8988T (cell line): ENCODE measurements around the gene GAS2L3.
"Not testable (repeated sequence)": the region's sequence is repeated elsewhere in the genome, so short reads cannot be mapped to it uniquely, and the experiment has no call there.

Experiments used
- DNase-seq: peaks from one replicate; pipeline ENCODE4 v3.0.0; 2011

GAS2L3 gene

GRCh38 chr12:100573292-100574186 is at the start of gene GAS2L3:
TSS of gene GAS2L3 (plus strand) at chr12:100573684. CDS start at chr12:100594905, 21,221 bp downstream.
- peak; percentile 59 for DNase-seq

- DNase-seq = no peak
Observed at GRCh38 chr12:100528034-100528433, 45.5 kb upstream of the GAS2L3 start.

- no peak for DNase-seq
Observed at GRCh38 chr12:100528471-100529127, 44.9 kb upstream of the GAS2L3 start.

- DNase-seq = no peak
Observed at GRCh38 chr12:100529756-100530350, 43.6 kb upstream of the GAS2L3 start.

GRCh38 chr12:100533376-100533775 is 40.1 kb upstream of the GAS2L3 start:
- DNase-seq = no peak

GRCh38 chr12:100534625-100535227 is 38.8 kb upstream of the GAS2L3 start:
- no peak for DNase-seq

GRCh38 chr12:100539202-100539601 is 34.3 kb upstream of the GAS2L3 start:
- DNase-seq = no peak

GRCh38 chr12:100544165-100544564 is 29.3 kb upstream of the GAS2L3 start:
- DNase-seq = no peak

- DNase-seq = no peak
Observed at GRCh38 chr12:100545092-100545491, 28.4 kb upstream of the GAS2L3 start.

- no peak for DNase-seq
Observed at GRCh38 chr12:100553936-100554335, 19.5 kb upstream of the GAS2L3 start.

- DNase-seq = peak; percentile 16
Observed at GRCh38 chr12:100554608-100555077, 18.8 kb upstream of the GAS2L3 start.

GRCh38 chr12:100555722-100556121 is 17.8 kb upstream of the GAS2L3 start:
- DNase-seq = no peak

GRCh38 chr12:100557357-100557756 is 16.1 kb upstream of the GAS2L3 start:
- DNase-seq = no peak

- DNase-seq = not testable (repeated sequence)
Observed at GRCh38 chr12:100559261-100559660, 14.2 kb upstream of the GAS2L3 start.

- DNase-seq = no peak
Observed at GRCh38 chr12:100564090-100564489, 9.4 kb upstream of the GAS2L3 start.

GRCh38 chr12:100564905-100565467 is 8.5 kb upstream of the GAS2L3 start:
- DNase-seq = no peak

GRCh38 chr12:100565987-100566545 is 7.4 kb upstream of the GAS2L3 start:
- DNase-seq = no peak

GRCh38 chr12:100566887-100567637 is 6.4 kb upstream of the GAS2L3 start:
- no peak for DNase-seq

GRCh38 chr12:100567945-100568344 is 5.5 kb upstream of the GAS2L3 start:
- DNase-seq = no peak

- DNase-seq = no peak
Observed at GRCh38 chr12:100572184-100572583, 1.3 kb upstream of the GAS2L3 start.

GRCh38 chr12:100574187-100575074 is 947 bp downstream of the GAS2L3 start:
- DNase-seq = no peak
